HG03521 (cell line): ENCODE data around the gene LATS1.
"Not testable (repeated sequence)": the region's sequence is repeated elsewhere in the genome, so short reads cannot be mapped to it uniquely, and the experiment has no call there.

Experiments used
- ATAC-seq: cut with Tn5 transposase; IDR thresholded peaks from one replicate; pipeline ENCODE4 v1.9.1; 2021; ENCODE audit warnings: mild to moderate bottlenecking, moderate library complexity; ENCODE audit not compliant: unreplicated experiment

Gene LATS1

DNA sequence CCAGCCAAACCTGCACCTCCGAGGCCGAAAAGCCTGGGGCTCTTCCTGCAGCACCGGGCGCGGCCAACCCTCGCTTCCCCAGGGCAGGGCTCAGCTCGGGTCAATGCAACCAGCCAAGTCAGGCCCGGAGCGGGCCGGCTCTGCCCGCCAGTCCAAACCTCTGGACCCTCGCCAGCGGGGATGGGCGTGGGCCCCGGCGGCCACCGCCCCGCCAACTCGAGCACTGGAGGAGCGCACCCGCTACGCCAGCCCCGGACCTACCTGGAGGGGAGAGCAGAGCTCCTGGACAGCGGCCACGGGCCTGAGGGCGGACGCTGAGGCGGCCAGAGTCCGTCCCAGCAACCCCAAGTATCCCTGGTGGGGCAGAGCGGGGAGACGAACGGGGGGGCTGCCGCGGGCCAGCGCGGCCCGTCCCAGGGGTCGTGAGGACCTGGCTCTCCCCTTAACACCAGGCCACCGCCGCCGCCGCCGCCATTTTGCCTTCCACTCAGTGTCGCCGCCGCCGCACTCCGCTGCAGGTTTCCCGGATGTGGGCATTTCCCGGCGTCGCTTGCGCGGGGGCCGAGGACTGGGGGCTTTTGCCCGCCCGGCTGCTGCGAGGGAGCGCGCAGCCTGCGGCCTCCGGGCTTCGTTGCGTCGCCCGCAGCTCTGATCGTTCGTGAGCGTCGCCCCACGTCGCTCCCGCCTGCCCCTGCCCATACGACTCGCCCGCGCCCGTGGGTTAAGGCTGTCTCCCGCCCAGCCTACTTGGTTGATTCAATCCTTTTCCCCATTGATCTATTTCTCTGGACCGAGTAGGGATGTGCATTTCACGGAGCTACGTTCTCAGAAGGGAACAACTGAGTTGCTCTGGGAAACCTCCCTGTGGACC lies at the start of gene LATS1:
Gene LATS1 (minus strand): TSS at position 514 of the 871 bp plus-strand sequence. CDS start 15,975 bp downstream, outside the sequence.
- peak; percentile 86 for ATAC-seq

DNA sequence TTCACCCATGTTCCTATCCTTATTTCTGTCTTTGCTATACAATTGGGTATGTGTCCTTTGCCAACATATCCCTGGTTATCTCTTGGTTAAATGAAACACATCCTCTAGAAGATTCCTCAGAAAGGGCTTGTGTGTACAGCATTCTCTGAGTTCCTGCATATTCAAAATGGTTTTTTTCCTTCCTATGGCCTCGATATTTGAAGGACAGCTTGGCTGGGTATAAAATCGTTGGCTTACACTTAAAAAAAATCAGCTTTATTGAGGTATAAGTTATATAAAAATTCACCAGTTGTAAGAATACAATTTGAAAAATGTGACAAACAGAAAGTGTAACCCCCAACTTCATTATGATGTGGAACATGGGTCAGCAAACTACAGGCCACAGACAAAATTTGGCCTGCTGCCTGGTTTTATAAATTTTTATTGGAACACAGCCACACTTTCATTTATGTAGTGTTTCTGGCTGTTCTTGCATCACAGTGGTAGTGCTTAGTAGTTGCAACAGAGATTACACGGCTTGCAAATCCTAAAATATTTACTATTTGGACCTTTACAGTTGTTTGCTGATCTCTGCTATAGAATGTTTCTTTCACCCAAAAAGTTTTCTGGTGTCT lies 48.4 kb upstream of the LATS1 start:
- no peak for ATAC-seq

DNA sequence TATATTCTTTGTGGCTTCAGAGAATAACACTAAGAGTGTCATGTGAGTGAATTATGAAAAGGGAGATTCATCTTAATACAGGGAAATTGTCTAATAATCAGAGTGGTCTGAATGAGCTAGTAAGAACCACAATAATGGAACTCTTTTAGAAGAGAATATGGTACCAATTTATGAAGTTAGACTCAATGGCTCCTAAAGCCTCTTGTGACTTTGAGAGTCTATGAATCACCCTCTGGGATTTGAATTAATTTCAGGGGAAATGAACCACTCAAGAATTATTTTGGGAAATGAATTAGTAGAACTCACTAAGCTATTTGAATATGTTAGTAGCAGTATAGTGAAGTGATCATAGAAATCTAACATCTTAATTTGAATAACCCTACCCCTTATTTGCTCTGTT lies 46.0 kb upstream of the LATS1 start:
- no peak for ATAC-seq

DNA sequence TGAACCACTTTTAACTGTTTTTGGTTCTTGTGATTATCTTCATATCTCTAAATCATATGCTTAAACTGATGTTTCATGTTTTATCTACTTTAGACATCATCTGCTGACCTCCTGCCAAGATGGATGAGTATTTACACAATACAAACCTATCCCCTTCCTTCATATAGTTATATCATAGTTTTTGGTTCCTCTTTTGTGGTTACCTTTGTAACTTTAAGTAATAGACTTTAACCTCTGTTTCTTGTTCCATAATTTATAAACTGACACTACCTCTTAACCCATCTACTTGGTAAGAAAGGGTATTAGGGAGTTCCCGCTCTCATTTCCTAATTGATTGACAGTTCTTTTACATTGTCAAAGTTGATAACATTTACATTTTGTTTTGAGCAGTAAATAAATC lies 43.5 kb upstream of the LATS1 start:
- ATAC-seq: peak; percentile 95

DNA sequence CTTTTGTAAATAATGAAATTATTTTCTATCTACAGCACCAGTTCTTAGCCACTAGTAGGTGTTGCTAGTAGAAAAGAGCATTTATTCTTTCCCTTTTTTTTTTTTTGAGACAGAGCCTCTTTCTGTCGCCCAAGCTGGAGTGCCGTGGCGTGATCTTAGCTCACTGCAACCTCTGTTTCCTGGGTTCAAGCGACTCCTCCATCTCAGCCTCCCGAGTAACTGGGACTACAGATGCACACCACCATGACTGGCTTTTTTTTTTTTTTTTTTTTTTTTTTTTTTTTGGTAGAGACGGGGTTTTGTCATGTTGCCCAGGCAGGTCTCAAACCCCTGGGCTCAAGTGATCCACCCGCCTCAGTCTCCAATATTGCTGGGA lies 38.3 kb upstream of the LATS1 start:
- ATAC-seq: no peak

DNA sequence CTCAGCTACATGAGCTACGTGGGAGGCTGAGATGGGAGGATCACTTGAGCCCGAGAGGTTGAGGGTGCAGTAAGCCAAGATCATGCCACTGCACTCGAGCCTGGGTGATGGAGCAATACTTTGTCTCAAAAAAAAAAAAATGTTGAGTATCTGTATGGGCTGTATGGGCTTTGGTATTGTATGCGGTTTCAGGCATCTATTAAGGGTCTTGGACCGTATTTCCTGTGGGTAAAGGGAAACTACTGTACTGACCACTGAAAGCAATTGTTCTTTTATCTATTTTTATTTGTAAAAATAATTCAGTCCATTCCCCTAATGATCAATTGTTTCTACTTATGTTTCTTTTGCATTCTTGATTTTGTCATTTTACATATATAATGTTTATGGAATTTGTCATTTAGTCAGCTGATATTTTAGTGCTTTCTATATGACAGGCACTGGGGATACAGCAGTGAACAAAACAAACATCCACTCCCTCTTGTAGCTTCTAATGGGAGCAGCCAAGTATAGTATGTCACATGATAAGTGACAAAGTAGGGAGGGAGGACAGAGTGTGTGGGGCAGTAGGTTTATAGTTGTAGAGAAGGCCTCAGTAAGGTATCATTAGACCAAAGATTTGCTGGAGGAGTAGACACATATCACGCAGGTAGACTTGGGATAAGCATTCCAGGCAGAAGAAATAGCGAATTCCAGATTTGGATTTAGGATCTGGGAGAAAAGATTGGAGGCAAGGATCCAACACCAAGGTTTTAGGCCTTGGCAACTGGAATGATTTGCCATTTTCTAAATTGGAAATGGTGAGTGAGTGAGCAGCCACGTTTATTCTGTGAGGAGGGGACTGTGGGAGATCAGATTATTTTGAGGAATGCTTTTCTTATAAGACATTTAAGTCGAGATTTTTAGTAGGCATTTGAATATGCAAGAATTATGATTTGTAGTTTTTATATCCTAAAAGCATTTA lies 37.7 kb upstream of the LATS1 start:
- peak; percentile 64 for ATAC-seq

DNA sequence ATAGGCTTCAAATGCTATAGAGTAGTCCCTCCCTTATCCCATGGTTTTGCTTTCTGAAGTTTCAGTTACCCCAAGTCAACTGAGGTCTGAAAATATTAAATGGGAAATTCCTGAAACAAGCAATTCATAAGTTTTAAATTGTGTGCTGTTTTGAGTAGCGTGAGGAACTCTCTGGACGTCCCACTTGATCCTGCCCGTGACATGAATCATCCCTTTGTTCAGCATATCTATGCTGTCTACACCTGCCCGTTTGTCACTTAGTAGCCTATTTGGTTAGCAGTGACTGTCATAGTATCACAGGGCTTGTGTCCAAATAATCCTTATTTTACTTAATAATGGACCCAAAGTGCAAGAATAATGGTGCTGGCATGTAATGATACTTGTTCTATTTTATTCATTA lies 36.6 kb upstream of the LATS1 start:
- ATAC-seq: no peak

DNA sequence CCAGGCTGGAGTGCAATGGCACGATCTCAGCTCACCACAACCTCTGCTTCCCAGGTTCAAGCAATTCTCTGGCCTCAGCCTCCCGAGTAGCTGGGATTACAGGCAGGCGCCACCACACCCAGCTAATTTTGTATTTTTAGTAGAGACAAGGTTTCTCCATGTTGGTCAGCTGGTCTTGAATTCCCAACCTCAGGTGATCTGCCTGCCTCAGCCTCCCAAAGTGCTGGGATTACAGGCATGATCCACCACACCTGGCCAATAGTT lies 35.4 kb upstream of the LATS1 start:
- ATAC-seq: not testable (repeated sequence)

DNA sequence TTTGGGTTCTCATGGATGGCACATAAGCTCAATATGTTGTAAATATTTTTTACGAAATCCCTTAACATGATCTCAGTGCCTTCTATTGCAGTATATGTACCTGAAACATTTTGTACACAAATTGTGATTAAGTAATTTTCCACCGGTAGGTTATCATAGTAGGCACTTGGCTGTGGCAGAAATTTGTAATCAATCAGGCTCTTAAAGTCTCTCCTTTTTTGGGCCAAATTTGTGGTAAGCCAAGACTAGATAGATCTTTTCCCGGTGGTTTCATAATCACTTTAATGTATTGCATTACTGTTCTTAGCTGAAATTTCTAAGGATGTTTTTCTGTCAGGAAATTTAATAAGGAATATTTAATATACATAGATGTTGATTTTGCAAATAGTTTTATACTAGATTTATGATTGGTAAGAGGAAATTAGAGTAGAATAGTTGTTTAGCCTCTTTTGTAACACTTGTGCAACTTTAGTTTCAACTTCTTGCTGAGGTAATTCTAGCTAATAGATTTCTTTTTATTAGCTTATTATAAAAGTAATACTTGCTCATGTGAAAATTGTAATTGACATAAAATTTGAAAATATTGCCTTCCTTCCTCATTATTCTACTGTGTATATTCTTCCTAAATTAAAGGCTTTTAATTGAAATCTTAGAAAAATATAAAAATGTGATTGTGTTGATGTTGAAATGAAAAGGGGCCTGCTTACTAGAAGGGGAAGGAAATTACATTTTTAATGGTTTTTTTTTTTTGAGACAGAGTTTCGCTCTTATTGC lies 34.9 kb upstream of the LATS1 start:
- no peak for ATAC-seq

DNA sequence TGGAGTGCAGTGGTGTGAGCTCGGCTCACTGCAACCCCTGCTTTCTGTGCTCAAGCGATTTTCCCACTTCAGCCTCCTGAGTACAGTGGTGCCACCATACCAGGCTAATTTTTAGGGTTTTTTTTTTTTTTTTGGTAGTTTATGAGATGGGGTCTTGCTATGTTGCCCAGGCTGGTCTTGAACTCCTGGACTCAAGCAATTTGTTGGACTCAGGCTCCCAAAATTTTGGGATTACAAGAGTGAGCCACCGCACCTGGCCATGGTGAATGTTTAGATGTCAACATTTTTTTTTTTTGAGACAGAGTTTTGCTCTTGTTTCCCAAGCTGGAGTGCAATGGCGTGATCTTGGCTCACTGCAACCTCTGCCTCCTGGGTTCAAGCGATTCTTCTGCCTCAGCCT lies 34.0 kb upstream of the LATS1 start:
- ATAC-seq: not testable (repeated sequence)

DNA sequence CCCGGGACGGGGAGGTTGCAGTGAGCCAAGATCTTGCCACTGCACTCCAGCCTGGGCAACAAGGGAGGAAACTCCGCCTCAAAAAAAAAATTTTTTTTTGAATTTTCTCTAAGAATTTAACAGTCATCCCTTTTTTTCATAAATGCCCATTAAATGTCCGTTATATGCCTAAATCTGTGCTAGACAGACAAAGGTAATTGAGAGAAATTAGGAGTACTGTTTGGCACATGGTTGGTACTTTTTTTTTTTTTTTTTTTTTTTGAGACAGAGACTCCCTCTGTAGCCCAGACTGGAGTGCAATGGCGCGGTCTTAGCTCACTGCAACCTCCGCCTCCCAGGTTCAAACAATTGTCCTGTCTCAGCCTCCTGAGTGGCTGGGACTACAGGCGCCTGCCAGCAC lies 33.3 kb upstream of the LATS1 start:
- no peak for ATAC-seq

DNA sequence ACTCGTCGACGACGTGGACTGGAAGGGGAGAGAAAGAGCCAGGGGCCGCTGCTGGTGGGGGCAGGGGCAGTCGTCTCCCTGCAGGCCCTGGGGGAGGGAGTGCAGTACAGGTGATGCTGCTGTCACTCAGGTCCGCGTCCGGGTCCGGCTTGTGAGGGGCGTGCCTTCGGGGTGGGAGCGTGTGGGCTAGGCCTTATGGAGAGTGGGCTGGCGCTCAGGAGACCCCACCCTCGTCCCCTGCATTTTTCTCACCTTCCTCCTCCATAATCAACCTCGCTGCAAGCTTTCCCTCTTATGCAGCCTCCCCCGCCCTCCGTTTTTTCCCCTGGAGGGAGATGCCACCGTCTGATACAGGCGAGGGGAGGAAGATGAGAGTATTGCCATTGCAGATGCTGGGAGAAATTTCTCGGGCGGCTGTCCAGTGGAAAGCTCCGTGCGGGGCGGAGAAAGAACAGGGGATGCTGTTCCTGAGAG lies 32.3 kb upstream of the LATS1 start:
- ATAC-seq: peak; percentile 20

DNA sequence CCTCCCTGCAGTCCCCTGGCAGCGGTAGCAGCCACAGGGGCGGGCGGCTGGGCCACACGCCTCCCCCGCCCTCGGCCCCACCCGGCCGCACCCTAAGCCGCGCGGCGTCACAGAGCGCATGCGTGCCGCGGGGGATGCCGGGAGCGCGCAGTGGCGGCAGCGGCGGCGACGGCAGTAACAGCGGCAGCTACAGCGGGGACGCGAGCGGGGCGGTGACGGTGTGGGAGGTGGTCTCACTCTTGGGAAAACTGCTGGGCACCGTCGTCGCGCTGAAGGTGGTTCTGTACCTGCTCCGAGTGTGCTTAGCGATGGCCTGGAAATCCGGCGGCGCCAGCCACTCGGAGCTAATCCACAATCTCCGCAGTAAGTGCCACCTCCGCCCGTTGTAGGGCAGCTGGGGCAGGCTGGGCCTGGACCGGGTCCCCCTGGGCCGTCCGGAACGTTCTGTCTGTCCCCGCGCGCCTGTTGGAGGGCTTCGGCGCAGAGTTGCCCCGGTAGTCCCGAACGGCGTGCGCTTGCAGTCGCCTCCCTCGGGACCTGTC lies 31.8 kb upstream of the LATS1 start, which contains the start of gene PCMT1:
Gene PCMT1 (plus strand): TSS at position 148 of the 542 bp plus-strand sequence. CDS start 161 bp downstream, at position 309.
- ATAC-seq: peak; percentile 83

DNA sequence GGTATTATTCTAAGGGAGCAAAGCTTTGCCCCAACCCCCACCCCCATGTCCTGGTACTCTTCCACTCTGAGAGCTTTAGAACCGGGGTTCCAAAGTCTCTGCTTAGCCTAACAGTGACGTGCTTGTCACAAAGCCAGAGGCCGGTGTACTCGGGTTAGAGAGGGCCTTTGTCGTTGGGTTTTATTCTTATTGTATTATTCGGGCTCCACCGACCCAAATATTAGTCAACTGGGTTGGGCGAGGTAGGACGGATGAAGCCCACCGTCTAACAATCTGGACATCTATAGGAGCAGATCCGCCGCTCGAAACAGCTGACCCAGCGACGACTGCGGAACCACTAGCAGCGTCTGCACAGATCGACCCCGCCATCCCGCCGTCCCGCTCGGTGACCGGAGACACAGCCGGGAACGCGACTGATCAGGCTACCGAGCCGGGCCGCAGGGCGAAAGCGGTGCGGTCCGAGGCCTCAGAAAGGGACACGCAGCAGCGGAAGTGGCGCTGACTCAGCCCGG lies 31.2 kb upstream of the LATS1 start:
- ATAC-seq: not testable (repeated sequence)

DNA sequence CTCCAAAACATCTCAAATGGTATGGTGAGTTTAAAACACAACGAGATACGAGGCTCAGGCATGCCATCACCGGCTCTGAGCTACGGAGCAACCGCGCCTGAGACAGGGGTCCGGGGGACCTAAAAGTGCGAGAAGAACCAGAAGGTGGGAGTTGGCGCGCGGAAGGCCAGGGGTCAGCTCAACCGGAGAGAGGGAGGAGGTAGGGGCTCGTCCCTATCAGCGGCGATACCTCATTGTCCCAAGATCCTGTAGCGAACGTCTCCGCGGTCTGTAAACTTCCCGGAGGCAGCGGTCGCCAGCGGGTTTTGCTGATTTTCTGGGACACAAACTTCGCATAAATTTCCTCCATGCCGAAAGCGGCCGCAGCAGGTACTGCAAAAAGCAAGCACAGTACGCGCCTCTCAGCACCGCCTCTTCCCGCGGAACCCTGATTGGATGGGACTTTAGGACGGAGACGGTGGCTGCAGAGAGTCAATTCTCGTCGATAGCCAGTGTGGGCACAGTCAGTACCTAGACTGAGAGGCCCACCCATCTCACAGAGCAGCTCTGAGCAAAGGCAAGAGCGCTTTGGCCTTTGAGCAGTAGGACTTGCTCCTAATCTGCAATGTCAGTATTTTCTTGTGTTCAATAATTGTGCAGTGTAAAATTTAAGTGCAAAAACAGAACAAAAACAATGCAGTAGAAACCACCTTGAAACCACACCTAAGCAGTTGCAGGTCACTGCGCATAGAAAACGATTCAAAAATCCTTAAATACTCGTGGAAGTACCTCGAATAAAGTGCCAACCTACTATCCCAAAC lies 28.4 kb upstream of the LATS1 start, which contains the start of gene NUP43:
Gene NUP43 (minus strand): TSS at position 383 of the 800 bp plus-strand sequence. CDS start 34 bp downstream, at position 349.
- peak; percentile 50 for ATAC-seq

DNA sequence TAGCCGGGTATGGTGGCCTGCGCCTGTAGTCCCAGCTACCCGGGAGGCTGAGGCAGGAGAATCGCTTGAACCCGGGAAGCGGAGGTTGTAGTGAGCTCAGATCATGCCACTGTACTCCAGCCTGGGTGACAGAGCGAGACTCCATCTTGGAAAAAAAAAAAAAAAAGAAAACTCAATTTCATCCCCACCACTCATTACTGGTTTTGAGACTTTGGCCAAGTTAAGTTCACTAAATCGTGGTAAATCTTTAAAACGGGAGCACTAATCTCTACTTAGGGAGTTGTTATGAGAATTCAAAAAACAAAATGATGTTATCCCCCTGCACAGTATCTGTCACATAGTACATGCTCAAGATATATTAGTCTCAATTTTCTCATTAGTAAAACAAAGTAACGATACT lies 27.4 kb upstream of the LATS1 start:
- ATAC-seq: not testable (repeated sequence)

DNA sequence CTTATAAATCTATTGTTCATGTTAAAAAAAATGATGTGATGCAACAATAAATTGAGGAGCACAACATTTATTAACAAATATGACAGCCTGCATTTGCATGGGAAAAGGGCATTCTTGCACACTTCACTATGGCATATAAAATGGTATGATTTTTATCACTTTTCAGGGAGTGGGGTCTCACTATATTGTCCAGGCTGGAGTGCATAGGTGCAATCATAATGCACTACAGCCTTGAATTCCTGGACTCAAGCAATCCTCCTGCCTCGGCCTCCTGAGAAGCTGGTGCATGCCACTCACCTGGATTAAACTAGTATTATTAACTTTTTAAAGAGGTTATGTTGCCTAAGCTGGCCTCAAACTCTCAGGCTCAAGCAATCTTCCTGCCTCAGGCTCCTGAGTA lies 17.0 kb upstream of the LATS1 start:
- no peak for ATAC-seq

DNA sequence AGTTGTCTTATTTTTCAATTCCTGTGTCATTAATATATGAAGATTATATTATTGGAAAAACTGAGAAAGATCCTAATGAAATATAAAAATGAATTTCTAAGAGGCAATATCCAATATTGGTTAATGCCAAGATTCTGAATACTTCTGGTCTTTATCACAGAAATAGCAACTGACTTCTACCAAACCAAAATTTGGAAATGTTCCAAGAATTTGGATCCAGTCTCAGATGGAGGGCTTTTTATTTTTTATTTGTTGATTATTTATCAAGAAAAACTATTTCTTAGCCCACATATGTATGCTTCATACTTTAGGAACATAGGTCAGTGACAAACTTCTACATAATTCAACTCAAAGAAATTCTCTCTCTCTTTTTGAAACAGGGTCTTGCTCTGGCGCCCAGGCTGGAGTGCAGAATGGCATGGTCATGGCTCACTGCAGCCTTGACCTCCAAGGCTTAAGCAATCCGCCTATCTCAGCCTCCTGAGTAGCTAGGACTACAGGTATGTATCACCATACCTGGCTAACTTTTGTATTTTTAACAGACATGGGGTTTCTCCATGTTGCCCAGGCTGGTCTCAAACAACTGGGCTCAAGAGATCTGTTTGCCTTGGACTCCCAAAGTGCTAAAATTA lies 15.3 kb upstream of the LATS1 start:
- no peak for ATAC-seq

DNA sequence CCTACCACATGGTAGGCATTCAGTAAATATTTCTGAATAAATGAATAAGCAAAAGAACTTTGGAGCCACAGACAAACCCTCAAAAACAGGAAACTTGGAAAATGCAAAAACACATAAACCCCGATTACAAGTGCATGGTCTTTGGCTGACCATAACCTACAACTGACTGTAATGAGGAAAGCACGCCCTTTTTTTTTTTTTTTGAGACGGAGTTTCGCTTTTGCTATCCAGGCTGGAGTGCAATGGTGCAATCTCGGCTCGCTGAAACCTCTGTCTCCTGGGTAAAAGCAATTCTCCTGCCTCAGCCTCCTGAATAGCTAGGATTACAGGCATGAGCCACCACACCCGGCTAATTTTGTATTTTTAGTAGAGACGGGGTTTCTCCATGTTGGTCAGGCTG lies 11.9 kb upstream of the LATS1 start:
- ATAC-seq: no peak
